Chondrocyte (in vitro differentiated cells): ENCODE data around the gene LRRC37A. TPM values are rescaled to one million over a fixed set of nuclear protein-coding genes. Genes with fewer than 3 reads are reported as not detected.
A peak's percentile ranks its signal among the peaks of the same experiment; 100 is the strongest.
"Not testable (repeated sequence)": the region's sequence is repeated elsewhere in the genome, so short reads cannot be mapped to it uniquely, and the experiment has no call there.

Experiments used
- DNase-seq: peaks from one replicate; pipeline ENCODE4 v3.0.0; 2021; ENCODE audit warnings: mixed read lengths, low spot score
- H3K27ac Mint-ChIP-seq: one replicate; pipeline ENCODE4 v1.8.0; 2021; ENCODE audit warnings: mild to moderate bottlenecking, moderate library complexity, mixed read lengths; ENCODE audit not compliant: unreplicated experiment
- H3K27me3 Mint-ChIP-seq: 2 replicates; pipeline ENCODE4 v1.8.0; 2021; ENCODE audit warnings: low read depth, mixed read lengths
- H3K36me3 Mint-ChIP-seq: 2 replicates; pipeline ENCODE4 v1.8.0; 2021; ENCODE audit warnings: low read depth, mixed read lengths
- H3K4me1 Mint-ChIP-seq: 2 replicates; pipeline ENCODE4 v1.8.0; 2021; ENCODE audit warnings: low read depth, mild to moderate bottlenecking, mixed read lengths
- H3K4me3 Mint-ChIP-seq: one replicate; pipeline ENCODE4 v1.8.0; 2021; ENCODE audit warnings: mild to moderate bottlenecking, moderate library complexity, mixed read lengths; ENCODE audit not compliant: unreplicated experiment
- H3K9me3 Mint-ChIP-seq: 2 replicates; pipeline ENCODE4 v1.8.0; 2021; ENCODE audit warnings: low read depth, mixed read lengths
- CTCF ChIP-seq: fragments of 200-600 bp; sonication (generic); IDR thresholded peaks from 2 replicates; pipeline ENCODE4 v1.5.0; 2021; ENCODE audit warnings: antibody characterized with exemption, mild to moderate bottlenecking, moderate library complexity
- total RNA-seq: library from RNA; stranded (reverse); gene quantifications from 3 replicates; pipeline ENCODE4 v1.2.1, GENCODE V29; 2021

The LRRC37A gene
- total RNA-seq, 1 donor from 2014 or later = 2.2 TPM

DNA sequence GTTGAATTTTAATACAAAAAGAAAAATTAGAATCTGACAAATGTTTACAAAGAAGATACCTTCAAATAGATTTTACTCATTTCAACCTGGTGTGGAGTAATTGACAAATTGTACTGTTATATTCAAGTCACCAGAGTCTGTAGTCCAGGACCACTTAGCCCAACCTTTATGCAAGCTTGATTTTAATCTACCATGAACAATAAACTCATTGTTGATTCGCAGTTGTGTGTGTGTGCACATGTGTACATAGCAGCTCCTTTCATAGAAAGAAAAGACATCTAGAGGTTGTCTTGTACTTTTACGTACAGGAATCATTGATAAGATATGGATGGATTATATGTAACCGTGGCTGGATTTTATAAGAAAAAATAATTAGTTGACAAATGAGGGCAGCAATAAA lies 20.7 kb upstream of the LRRC37A start:
- peaks cover 25% of the 10 kb centered on the region for H3K27me3 Mint-ChIP-seq
- H3K27ac Mint-ChIP-seq = no peak overlapping the region
- TF ChIP-seq CTCF = no peak
- H3K9me3 Mint-ChIP-seq = no peaks in the 10 kb centered on the region
- no peak overlapping the region for H3K4me3 Mint-ChIP-seq
- H3K36me3 Mint-ChIP-seq = no peaks in the 10 kb centered on the region
- DNase-seq = no peak
- H3K4me1 Mint-ChIP-seq = no peaks in the 10 kb centered on the region

DNA sequence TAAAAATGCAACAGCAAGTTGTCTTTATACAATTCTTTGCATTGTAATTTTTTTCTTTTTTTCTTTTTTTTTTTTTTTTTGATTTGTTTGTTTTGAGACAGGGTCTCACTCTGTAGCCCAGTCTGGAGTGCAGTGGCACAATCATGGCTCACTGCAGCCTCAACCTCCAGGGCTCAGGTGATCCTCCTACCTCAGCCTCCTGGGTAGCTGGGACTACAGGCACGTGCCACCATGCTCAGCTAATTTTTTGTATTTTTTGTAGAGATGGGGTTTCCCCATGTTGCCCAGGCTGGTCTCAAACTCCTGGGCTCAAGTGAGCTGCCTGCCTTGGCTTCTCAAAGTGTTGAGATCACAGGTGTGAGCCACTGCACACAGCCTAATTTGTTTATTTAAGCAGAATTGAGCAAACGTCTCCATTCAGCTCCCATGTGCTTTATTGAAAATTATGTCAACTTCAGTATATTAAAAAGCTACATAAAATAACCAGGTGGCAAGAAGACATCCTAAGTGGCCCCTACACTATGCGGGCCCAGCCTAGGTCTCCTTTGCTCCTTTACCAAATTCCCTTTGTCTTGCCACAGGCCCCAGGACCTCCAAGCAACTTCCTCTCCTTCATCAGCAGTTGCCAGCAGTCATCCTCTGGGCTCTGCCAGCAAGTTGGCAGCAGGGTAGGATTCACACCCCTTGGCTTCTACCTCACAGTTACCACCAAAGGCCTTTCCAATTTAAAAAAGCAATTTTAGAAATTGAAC lies 18.0 kb upstream of the LRRC37A start:
- peaks cover 22% of the 10 kb centered on the region for H3K27me3 Mint-ChIP-seq
- not testable (repeated sequence) for H3K36me3 Mint-ChIP-seq, H3K9me3 Mint-ChIP-seq, H3K4me3 Mint-ChIP-seq, H3K4me1 Mint-ChIP-seq, DNase-seq, H3K27ac Mint-ChIP-seq

DNA sequence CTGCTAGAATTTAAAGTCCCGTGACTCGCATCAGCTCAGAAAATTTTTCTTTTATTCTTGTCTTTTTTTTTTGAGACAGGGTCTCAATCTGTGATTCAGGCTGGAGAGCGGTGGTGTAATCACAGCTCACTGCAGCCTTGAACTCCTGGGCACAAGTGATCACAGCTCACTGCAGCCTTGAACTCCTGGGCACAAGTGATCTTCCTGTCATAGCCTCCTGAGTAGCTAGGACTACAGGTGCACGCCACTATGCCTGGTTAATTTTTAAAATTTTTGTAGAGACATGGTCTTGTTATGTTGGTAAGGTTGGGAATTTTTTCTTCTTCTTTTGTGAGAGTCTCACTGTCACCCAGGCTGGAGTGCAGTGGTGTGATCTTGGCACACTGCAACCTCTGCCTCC lies 13.6 kb upstream of the LRRC37A start:
- H3K4me3 Mint-ChIP-seq, H3K36me3 Mint-ChIP-seq, H3K27me3 Mint-ChIP-seq, H3K27ac Mint-ChIP-seq, H3K9me3 Mint-ChIP-seq, H3K4me1 Mint-ChIP-seq, DNase-seq: not testable (repeated sequence)

- H3K9me3 Mint-ChIP-seq, H3K27me3 Mint-ChIP-seq, H3K36me3 Mint-ChIP-seq, DNase-seq, H3K4me3 Mint-ChIP-seq, H3K27ac Mint-ChIP-seq: not testable (repeated sequence)
- H3K4me1 Mint-ChIP-seq = peaks cover 15% of the 10 kb centered on the region
Measured at GRCh38 chr17:46282635-46283034, 12.3 kb upstream of the LRRC37A start.

- not testable (repeated sequence) for H3K27ac Mint-ChIP-seq, DNase-seq
- peaks cover 13% of the 10 kb centered on the region for H3K4me1 Mint-ChIP-seq
Measured at GRCh38 chr17:46284467-46284866, 10.5 kb upstream of the LRRC37A start.

DNA sequence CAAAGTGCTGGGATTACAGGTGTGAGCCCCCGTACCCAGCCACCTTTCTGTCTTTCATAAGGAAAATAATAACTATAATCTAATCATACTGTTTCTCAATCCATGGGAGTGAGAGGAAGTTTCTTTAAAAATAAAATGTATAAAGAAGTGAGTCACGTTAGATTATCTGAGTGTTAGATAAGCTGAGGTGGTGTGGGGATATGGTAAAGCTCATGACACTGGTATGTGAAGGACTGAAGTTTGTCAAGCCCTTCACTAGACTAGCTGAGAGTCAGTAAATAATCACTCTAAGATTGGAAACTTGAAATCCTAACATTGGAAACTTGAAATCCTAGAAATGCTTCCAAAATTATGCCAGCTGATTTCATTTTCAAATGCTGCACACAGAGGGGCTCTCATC lies 9.4 kb upstream of the LRRC37A start:
- DNase-seq, H3K4me3 Mint-ChIP-seq, H3K27me3 Mint-ChIP-seq, H3K27ac Mint-ChIP-seq, H3K9me3 Mint-ChIP-seq, H3K4me1 Mint-ChIP-seq, H3K36me3 Mint-ChIP-seq: not testable (repeated sequence)

More at GRCh38 chr17:46284467-46284866, 10.5 kb upstream of the LRRC37A start:
- not testable (repeated sequence) for H3K4me3 Mint-ChIP-seq, H3K36me3 Mint-ChIP-seq, H3K27me3 Mint-ChIP-seq, H3K9me3 Mint-ChIP-seq

DNA sequence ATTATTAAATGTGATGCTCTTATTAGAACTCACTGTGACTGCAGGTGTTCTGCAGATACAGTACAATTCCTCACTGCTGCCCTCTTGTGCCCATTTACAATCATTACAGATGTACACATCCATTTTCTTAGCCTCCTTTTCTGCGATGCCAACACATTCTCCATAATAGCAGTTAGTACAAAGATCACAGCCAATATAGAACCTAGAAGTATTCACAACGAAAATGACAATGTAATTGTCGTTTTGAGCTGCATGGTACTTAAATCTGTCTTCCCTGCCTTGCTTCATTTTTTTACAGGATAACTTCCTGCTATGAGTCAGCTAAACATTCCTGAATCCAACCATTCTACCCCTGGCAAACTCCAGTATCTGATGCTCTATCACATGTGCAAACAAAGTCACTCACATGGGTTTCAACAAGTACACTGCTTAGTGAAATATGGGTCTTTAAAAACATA lies 8.1 kb upstream of the LRRC37A start:
- not testable (repeated sequence) for H3K36me3 Mint-ChIP-seq, H3K9me3 Mint-ChIP-seq, H3K4me1 Mint-ChIP-seq, DNase-seq, H3K27me3 Mint-ChIP-seq
- H3K4me3 Mint-ChIP-seq = peak overlapping the region; percentile 14
- peak; percentile 92 for TF ChIP-seq CTCF
- peak overlapping the region; percentile 58 for H3K27ac Mint-ChIP-seq

- H3K27ac Mint-ChIP-seq, H3K9me3 Mint-ChIP-seq, H3K4me3 Mint-ChIP-seq, H3K4me1 Mint-ChIP-seq, H3K27me3 Mint-ChIP-seq, H3K36me3 Mint-ChIP-seq, DNase-seq: not testable (repeated sequence)
Measured at GRCh38 chr17:46287587-46287986, 7.3 kb upstream of the LRRC37A start.

DNA sequence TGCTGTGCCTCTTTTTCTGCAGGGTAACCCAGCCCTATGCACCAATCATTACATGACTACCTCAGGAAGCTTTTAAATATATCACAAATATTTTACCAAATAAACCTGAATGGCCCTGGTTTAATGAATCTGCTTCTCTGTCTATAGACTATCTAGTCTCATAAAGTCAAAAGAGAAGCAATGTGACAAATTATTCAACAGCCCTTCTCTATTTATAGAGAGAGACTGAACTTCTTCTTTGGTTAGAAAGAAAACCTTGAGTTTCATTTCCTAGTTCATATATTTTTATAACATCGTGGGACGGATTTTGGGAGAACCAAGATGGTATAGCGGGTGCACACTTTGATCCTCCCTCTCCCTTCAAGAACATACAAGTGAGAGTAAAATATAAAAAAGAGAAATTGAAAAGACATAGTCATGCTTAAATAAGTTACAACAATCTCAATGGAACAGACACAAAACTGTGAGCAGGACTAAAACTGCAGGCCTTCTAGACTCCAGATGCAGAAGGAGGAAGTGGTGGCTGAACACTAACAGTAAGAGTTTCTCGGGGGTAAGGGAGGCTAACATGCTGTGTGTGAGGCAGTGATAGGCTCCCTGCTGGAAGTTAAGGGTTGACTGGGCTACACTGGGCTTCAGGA lies 3.9 kb upstream of the LRRC37A start:
- H3K36me3 Mint-ChIP-seq, H3K4me3 Mint-ChIP-seq, H3K9me3 Mint-ChIP-seq, DNase-seq, H3K27me3 Mint-ChIP-seq, H3K4me1 Mint-ChIP-seq, H3K27ac Mint-ChIP-seq: not testable (repeated sequence)

DNA sequence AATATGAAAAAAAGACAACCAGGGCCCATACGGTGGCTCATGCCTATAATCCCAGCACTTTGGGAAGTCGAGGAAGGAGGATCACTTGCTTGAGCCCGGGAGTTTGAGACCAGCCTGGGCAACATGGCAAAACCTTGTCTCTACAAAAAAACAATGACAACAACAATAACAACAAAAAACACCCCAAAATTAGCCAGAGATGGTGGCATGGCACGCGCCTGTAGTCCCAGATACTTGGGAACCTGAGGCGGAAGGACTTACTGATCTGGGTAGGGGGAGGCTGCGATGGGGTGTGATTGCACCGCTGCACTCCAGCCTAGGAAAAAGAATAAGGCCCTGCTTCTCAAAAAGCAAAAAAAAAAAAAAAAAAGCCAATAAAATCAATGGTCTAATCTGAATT lies 3.3 kb upstream of the LRRC37A start:
- H3K27me3 Mint-ChIP-seq, H3K27ac Mint-ChIP-seq, H3K9me3 Mint-ChIP-seq, H3K4me3 Mint-ChIP-seq, H3K36me3 Mint-ChIP-seq, H3K4me1 Mint-ChIP-seq: not testable (repeated sequence)
- peak; percentile 28 for DNase-seq

GRCh38 chr17:46341220-46341619 lies 46.3 kb downstream of the LRRC37A start:
- not testable (repeated sequence) for H3K36me3 Mint-ChIP-seq, DNase-seq, H3K27me3 Mint-ChIP-seq, H3K4me3 Mint-ChIP-seq, H3K4me1 Mint-ChIP-seq, H3K27ac Mint-ChIP-seq, H3K9me3 Mint-ChIP-seq
